ENCODE results near the gene CPEB2. TPM values are rescaled to one million over a fixed set of nuclear protein-coding genes. Genes with fewer than 3 reads are reported as not detected.

The CPEB2 gene
- total RNA-seq, 4 donors from 2014 or later, result 8.7 to 13.1 (median 10.1) TPM

GRCh38 chr4:15015170-15015569, 12.9 kb downstream of the CPEB2 start:
- H3K27ac ChIP-seq, result no peak overlapping the region
- in situ Hi-C loops (cut with MboI; ENCODE audit: low sequenced_read_pairs in 4 of 4) (loop anchor here in 3 of 4 donors (25.0 kb wide), 5 partner anchors 447 to 1378 kb away; partner anchors contain the start of genes BOD1L1 (in 2 of the 3), CC2D2A (in 2 of the 3) and FBXL5 (in 1 of the 3)), intact Hi-C loops (cut with DNase I; ENCODE audit: low total_unique reads) (no loop called here)
- no peak for DNase-seq
- TF ChIP-seq POLR2A (IDR thresholded peaks at IDR 0.05), result no peak
- TF ChIP-seq CTCF (IDR thresholded peaks at IDR 0.05 in 4 of 5, conservative IDR thresholded peaks at IDR 0.05 in 1 of 5), result no peak
- no peak overlapping the region for H3K4me3 ChIP-seq
- H3K4me1 ChIP-seq, result peaks cover 3 to 7% of the 10 kb centered on the region in 2 donors
- ATAC-seq, result no peak
- peaks cover 0 to 17% of the 10 kb centered on the region in 2 donors for H3K36me3 ChIP-seq
- H3K9me3 ChIP-seq, result no peaks in the 10 kb centered on the region
- H3K27me3 ChIP-seq, result no peaks in the 10 kb centered on the region

GRCh38 chr4:15018361-15018760, 16.1 kb downstream of the CPEB2 start:
- no peak overlapping the region for H3K4me3 ChIP-seq
- H3K27ac ChIP-seq, result no peak overlapping the region
- TF ChIP-seq POLR2A (IDR thresholded peaks at IDR 0.05) (no peak), CTCF (IDR thresholded peaks at IDR 0.05 in 4 of 5, conservative IDR thresholded peaks at IDR 0.05 in 1 of 5) (no peak)
- H3K27me3 ChIP-seq, result no peaks in the 10 kb centered on the region
- DNase-seq (no peak), ATAC-seq (no peak)
- H3K4me1 ChIP-seq, result peaks cover 15 to 17% of the 10 kb centered on the region in 2 donors
- intact Hi-C loops (cut with DNase I; ENCODE audit: low total_unique reads) (no loop called here), in situ Hi-C loops (cut with MboI; ENCODE audit: low sequenced_read_pairs in 4 of 4) (loop anchor here in 3 of 4 donors (25.0 kb wide), 5 partner anchors 444 to 1381 kb away; partner anchors contain the start of genes BOD1L1 (in 2 of the 3), CC2D2A (in 2 of the 3) and FBXL5 (in 1 of the 3))
- H3K9me3 ChIP-seq, result no peaks in the 10 kb centered on the region
- H3K36me3 ChIP-seq, result peaks cover 0 to 21% of the 10 kb centered on the region in 2 donors

GRCh38 chr4:15020502-15021286, 18.4 kb downstream of the CPEB2 start:
- H3K9me3 ChIP-seq, result no peaks in the 10 kb centered on the region
- no peak overlapping the region for H3K4me3 ChIP-seq
- peaks cover 0 to 19% of the 10 kb centered on the region in 2 donors for H3K36me3 ChIP-seq
- DNase-seq, result no peak
- intact Hi-C loops (cut with DNase I; ENCODE audit: low total_unique reads), result no loop called here
- peaks cover 11 to 15% of the 10 kb centered on the region in 2 donors for H3K4me1 ChIP-seq
- in situ Hi-C loops (cut with MboI; ENCODE audit: low sequenced_read_pairs in 4 of 4), result loop anchor here in 3 of 4 donors (25.0 kb wide), 5 partner anchors 442 to 1383 kb away; partner anchors contain the start of genes BOD1L1 (in 2 of the 3), CC2D2A (in 2 of the 3) and FBXL5 (in 1 of the 3)
- H3K27ac ChIP-seq, result no peak overlapping the region
- H3K27me3 ChIP-seq, result no peaks in the 10 kb centered on the region
- no peak for ATAC-seq
- TF ChIP-seq CTCF (IDR thresholded peaks at IDR 0.05 in 4 of 5, conservative IDR thresholded peaks at IDR 0.05 in 1 of 5) (no peak), POLR2A (IDR thresholded peaks at IDR 0.05) (no peak)

- H3K27ac ChIP-seq, result peak overlapping the region in 1 of 4 donors; percentile 15
Measured at GRCh38 chr4:15021311-15021710, 19.0 kb downstream of the CPEB2 start.

More at GRCh38 chr4:15021311-15021710, 19.0 kb downstream of the CPEB2 start:
- H3K36me3 ChIP-seq, result peaks cover 0 to 13% of the 10 kb centered on the region in 2 donors
- ATAC-seq, result no peak
- TF ChIP-seq POLR2A (IDR thresholded peaks at IDR 0.05) (no peak), CTCF (IDR thresholded peaks at IDR 0.05 in 4 of 5, conservative IDR thresholded peaks at IDR 0.05 in 1 of 5) (no peak)
- in situ Hi-C loops (cut with MboI; ENCODE audit: low sequenced_read_pairs in 4 of 4) (loop anchor here in 3 of 4 donors (25.0 kb wide), 5 partner anchors 441 to 1384 kb away; partner anchors contain the start of genes BOD1L1 (in 2 of the 3), CC2D2A (in 2 of the 3) and FBXL5 (in 1 of the 3)), intact Hi-C loops (cut with DNase I; ENCODE audit: low total_unique reads) (no loop called here)
- H3K27me3 ChIP-seq, result no peaks in the 10 kb centered on the region
- DNase-seq, result no peak
- H3K4me1 ChIP-seq, result peaks cover 11 to 15% of the 10 kb centered on the region in 2 donors
- H3K4me3 ChIP-seq, result no peak overlapping the region
- no peaks in the 10 kb centered on the region for H3K9me3 ChIP-seq
